ENCODE measurements around the gene NGFR.

The NGFR gene

GRCh38 chr17:49494986-49495841 lies at the start of gene NGFR:
Gene NGFR (plus strand): TSS chr17:49495293. CDS start chr17:49495418, 125 bp downstream.
- DNase-seq (ENCODE audit: low spot score): peak; percentile 62

GRCh38 chr17:49445591-49445990 lies 49.5 kb upstream of the NGFR start:
- DNase-seq (ENCODE audit: low spot score): no peak

GRCh38 chr17:49447628-49448302 lies 47.3 kb upstream of the NGFR start:
- DNase-seq (ENCODE audit: low spot score): peak; percentile 80

- DNase-seq (ENCODE audit: low spot score): no peak
Measured at GRCh38 chr17:49450181-49450580, 44.9 kb upstream of the NGFR start.

- DNase-seq (ENCODE audit: low spot score): peak; percentile 50
Measured at GRCh38 chr17:49450735-49451134, 44.4 kb upstream of the NGFR start.

- no peak for DNase-seq (ENCODE audit: low spot score)
Measured at GRCh38 chr17:49452201-49452600, 42.9 kb upstream of the NGFR start.

GRCh38 chr17:49452661-49453060 lies 42.4 kb upstream of the NGFR start:
- no peak for DNase-seq (ENCODE audit: low spot score)

GRCh38 chr17:49454050-49454449 lies 41.0 kb upstream of the NGFR start:
- no peak for DNase-seq (ENCODE audit: low spot score)

GRCh38 chr17:49455272-49455861 lies 39.7 kb upstream of the NGFR start:
- DNase-seq (ENCODE audit: low spot score): peak; percentile 48

GRCh38 chr17:49456183-49456965 lies 38.7 kb upstream of the NGFR start:
- DNase-seq (ENCODE audit: low spot score): peak; percentile 84

GRCh38 chr17:49457564-49458535 lies 37.2 kb upstream of the NGFR start:
- no peak for DNase-seq (ENCODE audit: low spot score)

- no peak for DNase-seq (ENCODE audit: low spot score)
Measured at GRCh38 chr17:49459401-49459984, 35.6 kb upstream of the NGFR start.

- DNase-seq (ENCODE audit: low spot score): no peak
Measured at GRCh38 chr17:49460401-49460800, 34.7 kb upstream of the NGFR start.

GRCh38 chr17:49461580-49461979 lies 33.5 kb upstream of the NGFR start:
- DNase-seq (ENCODE audit: low spot score): no peak

GRCh38 chr17:49464049-49464448 lies 31.0 kb upstream of the NGFR start:
- no peak for DNase-seq (ENCODE audit: low spot score)

- no peak for DNase-seq (ENCODE audit: low spot score)
Measured at GRCh38 chr17:49465331-49465903, 29.7 kb upstream of the NGFR start.

- DNase-seq (ENCODE audit: low spot score): no peak
Measured at GRCh38 chr17:49466436-49466835, 28.7 kb upstream of the NGFR start.

GRCh38 chr17:49467175-49467574 lies 27.9 kb upstream of the NGFR start:
- no peak for DNase-seq (ENCODE audit: low spot score)

GRCh38 chr17:49468811-49469385 lies 26.2 kb upstream of the NGFR start:
- DNase-seq (ENCODE audit: low spot score): no peak

Data from hepatic stellate cell (primary cell).